ENCODE measurements around the gene CORIN. TPM values are rescaled to one million over a fixed set of nuclear protein-coding genes. Genes with fewer than 3 reads are reported as not detected.
A peak's percentile ranks its signal among the peaks of the same experiment; 100 is the strongest.

Gene CORIN
- total and polyA plus RNA-seq, 2 donors (not counting 3 experiments of a cell fraction or from before 2014, with no cell fraction given), result 0.07 to 0.40 TPM

GRCh38 chr4:47694322-47694721, 143.5 kb downstream of the CORIN start:
- DNase-seq (ENCODE audit: low read depth, low spot score) (no peak), FAIRE-seq (peak; percentile 35)
- H3K4me1 ChIP-seq (ENCODE audit: control insufficient read depth, extremely low read depth, insufficient read depth, low read length), result no peaks in the 10 kb centered on the region
- dilution Hi-C loops (cut with MboI; ENCODE audit: extremely low pct_ligation_motif_present, low sequenced_read_pairs), result no loop called here
- ChIA-PET CTCF (interaction anchor here (0.8 to 1.7 kb wide), 3 partner anchors 11 to 239 kb away, joined by 3 to 5 read pairs (median 4); no protein-coding TSS in a partner anchor), POLR2A (no interaction called here)
- intact Hi-C loops (cut with micrococcal nuclease), result no loop called here
- no peak overlapping the region for H3K4me3 ChIP-seq (replicated peaks in 1 of 3; ENCODE audit: insufficient read depth in 1 of 3, low read depth in 1 of 3, low read length in 3 of 3)
- no peaks in the 10 kb centered on the region for H3K9me3 ChIP-seq (replicated peaks; ENCODE audit: control insufficient read depth, insufficient read depth, low read length)
- H3K27me3 ChIP-seq (ENCODE audit: control insufficient read depth in 2 of 2, insufficient read depth in 2 of 2, low read length in 2 of 2), result no peaks in the 10 kb centered on the region
- H3K9me1 ChIP-seq (replicated peaks; ENCODE audit: control insufficient read depth, extremely low read depth, insufficient read depth, low read length), result no peaks in the 10 kb centered on the region
- no peak overlapping the region for H2AFZ ChIP-seq (ENCODE audit: low read depth, low read length)
- H3K4me2 ChIP-seq (ENCODE audit: insufficient read depth, low read length), result no peak overlapping the region
- TF ChIP-seq POLR2A (IDR thresholded peaks at IDR 0.05; ENCODE audit: low read depth, low read length) (no peak), CTCF (IDR thresholded peaks at IDR 0.05; ENCODE audit: extremely low read depth in 1 of 2, insufficient read depth in 1 of 2, low read depth in 1 of 2, low read length in 2 of 2) (no peak), EZH2 (IDR thresholded peaks at IDR 0.05; ENCODE audit: borderline replicate concordance, low read depth, low read length, severe bottlenecking) (no peak), GATA2 (IDR thresholded peaks at IDR 0.05; ENCODE audit: insufficient read depth, insufficient read length, low read depth, low read length) (no peak), FOS (IDR thresholded peaks at IDR 0.05; ENCODE audit: borderline replicate concordance, insufficient read depth, low read length) (no peak), JUN (IDR thresholded peaks at IDR 0.05; ENCODE audit: borderline replicate concordance, insufficient read depth, insufficient read length, low read depth) (no peak), MYC (IDR thresholded peaks at IDR 0.05; ENCODE audit: low read depth, low read length) (no peak)
- TF ChIP-seq, protein P1, sequence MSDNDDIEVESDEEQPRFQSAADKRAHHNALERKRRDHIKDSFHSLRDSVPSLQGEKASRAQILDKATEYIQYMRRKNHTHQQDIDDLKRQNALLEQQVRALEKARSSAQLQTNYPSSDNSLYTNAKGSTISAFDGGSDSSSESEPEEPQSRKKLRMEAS (IDR thresholded peaks at IDR 0.05; ENCODE audit: insufficient read depth, insufficient read length), result no peak
- H3K27ac ChIP-seq (ENCODE audit: insufficient read depth, low read depth, low read length), result no peak overlapping the region
- H3K79me2 ChIP-seq (ENCODE audit: control insufficient read depth, insufficient read depth, low read length), result no peaks in the 10 kb centered on the region
- no peak overlapping the region for H3K9ac ChIP-seq (replicated peaks; ENCODE audit: extremely low read depth, insufficient read depth, low read length)
- no TSS peak for BruUV-seq (replicated peaks)
- H3K36me3 ChIP-seq (ENCODE audit: control insufficient read depth in 2 of 2, extremely low read depth in 1 of 2, insufficient read depth in 2 of 2, low read length in 2 of 2), result no peaks in the 10 kb centered on the region
- no peaks in the 10 kb centered on the region for H4K20me1 ChIP-seq (replicated peaks; ENCODE audit: control insufficient read depth, extremely low read depth, insufficient read depth, low read length)
